Measurements from ENCODE around the gene PAK6.

The PAK6 gene

GRCh38 chr15:40276927-40277326, 38.1 kb downstream of the PAK6 start:
- no peak for DNase-seq (ENCODE audit: low read depth in 2 of 2)

DNA sequence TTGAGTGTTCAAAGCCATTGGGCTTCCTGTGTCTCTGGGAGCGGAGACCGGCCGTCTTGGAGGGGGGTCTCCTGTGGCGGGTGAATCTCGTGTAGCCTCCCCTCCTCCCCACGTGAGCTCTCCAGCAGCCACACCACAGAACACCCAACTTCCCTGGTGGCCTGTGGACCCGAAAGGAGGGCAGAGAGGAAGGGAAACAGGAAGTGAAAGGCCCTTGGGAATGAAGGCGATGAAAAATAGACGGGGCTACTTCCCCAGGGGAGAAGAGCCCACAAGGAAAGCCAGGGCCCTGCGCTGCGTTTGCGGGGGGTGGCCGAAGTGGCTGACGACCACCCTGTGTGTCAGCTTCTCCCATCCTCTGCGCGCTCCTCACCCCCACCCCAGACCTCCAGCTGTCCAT, 38.6 kb downstream of the PAK6 start:
- no peak for DNase-seq (ENCODE audit: low read depth in 2 of 2)

GRCh38 chr15:40278026-40278425, 39.2 kb downstream of the PAK6 start:
- no peak for DNase-seq (ENCODE audit: low read depth in 2 of 2)

DNA sequence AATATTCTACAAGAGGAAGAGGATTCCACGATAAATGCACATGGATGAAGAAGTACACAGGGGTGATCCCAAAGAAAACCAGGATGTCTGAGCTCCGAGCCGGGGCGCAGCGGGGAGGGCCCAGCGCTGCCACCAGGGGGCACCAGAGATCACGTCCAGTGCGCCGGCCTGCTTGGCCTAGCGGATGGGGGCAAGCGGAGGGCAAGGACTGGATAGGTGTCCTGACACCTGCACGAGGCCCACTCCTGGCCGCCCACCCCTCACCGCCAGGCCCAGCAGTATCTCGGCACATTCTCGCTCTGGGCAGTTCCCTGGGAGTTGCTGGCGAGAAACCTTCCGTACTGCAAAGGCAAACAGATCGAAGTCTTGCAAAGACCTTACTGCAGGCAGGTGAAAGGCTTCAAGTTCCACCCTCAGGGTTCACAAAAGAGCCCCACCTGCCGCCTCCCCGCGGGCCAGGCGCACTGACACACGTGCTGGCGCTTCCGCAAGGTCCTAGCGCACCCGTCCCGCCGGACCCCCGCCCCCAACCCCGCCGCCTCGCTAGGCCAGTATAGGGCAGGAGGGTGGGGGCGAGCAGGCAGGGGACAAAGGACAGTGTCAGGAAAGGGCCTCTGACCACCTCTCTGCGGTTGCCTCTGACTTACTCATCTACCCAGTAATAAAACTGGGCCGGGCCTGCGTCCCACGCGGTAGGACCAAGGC, 40.7 kb downstream of the PAK6 start:
- peak; percentile 22 to 65 for DNase-seq (ENCODE audit: low read depth in 2 of 2)

DNA sequence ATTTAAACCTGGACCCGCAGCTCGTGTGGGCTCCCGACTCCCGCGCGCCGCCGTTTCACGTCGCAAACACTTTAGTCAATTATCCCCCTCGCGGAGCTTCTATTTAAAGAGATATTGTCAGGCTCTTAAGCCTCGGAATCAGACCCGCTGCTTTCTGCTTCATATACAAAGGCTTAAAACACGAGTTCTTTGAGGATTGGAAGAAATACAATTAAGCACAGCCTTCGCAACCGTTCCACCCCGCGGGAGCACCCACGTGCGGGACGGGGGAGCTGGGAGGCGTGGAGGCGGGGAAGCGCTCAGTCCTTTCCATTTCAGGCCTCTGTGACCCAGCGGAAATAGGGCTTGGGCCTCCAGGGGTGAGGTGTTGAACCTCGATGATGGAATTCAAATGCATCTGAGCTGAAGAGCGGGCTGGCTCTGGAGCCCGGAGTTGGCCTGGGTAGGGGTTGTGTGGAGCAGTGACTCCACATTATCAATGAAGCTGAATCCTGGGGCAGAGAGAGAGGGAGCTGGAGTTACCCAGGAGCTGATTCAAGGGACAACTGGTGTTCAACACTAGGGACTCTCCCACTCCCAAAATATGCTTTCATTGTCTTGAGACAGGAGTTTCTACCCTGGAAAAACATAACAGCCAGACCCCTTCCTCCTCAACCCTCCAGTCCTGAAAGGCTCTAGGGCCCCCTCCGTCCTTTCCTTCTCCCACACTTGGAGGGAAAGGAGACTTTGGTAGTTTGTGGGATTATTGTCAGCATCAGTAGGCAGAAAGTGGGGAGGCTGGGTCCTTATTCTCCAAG, 41.6 kb downstream of the PAK6 start:
- no peak for DNase-seq (ENCODE audit: low read depth in 2 of 2)

GRCh38 chr15:40281057-40281800, 42.4 kb downstream of the PAK6 start:
- no peak for DNase-seq (ENCODE audit: low read depth in 2 of 2)

DNA sequence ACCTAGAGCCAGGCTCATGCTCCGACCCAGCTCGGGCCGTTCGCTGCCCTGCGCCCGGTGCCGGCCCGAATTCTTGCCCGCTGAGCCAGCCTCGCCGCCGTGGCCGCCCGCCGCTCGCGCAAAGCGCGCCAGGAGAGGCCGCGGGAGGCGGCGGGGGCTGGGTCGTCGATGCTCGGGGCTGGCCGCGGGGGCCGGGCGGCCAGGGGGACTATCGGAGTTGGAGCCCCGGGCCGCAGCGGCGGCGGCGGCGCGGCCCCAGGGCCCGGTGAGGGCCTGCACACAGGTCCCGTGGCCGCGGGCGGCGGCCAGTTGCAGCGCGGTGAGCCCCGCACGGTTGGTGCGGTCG, 42.9 kb downstream of the PAK6 start:
- no peak for DNase-seq (ENCODE audit: low read depth in 2 of 2)

GRCh38 chr15:40282147-40282868, 43.4 kb downstream of the PAK6 start:
- DNase-seq (ENCODE audit: low read depth in 2 of 2): no peak

GRCh38 chr15:40282869-40283614, 44.2 kb downstream of the PAK6 start, which contains the start of gene ANKRD63:
TSS of gene ANKRD63 (minus strand) at chr15:40283064. CDS start at chr15:40282586, 478 bp downstream.
- no peak for DNase-seq (ENCODE audit: low read depth in 2 of 2)

- DNase-seq (ENCODE audit: low read depth in 2 of 2): no peak
Observed at GRCh38 chr15:40283615-40284300, 44.9 kb downstream of the PAK6 start.

- no peak for DNase-seq (ENCODE audit: low read depth in 2 of 2)
Observed at GRCh38 chr15:40285151-40285550, 46.3 kb downstream of the PAK6 start.

DNA sequence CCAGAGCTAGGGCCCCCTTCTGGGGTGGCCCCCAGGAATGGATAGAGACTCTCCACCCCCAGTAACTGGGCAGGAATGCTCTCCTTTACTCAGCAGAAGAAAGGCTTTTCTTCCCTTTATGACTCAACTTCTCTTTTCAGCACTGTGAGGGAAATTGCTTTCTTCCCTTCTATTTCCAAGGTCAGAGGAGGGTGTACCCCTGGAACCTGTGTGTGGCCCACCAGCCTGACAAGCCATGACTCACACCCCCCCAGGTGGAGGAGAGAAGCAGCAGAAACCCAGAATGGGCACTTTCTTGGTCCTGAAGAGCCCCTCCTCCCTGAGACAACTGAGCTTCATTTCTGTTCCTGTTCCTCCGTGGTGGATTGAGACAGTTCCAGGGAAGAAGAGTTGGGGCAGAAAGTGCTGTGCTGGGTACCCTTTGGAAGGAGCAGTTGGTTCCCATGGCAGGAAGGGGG, 46.7 kb downstream of the PAK6 start:
- no peak for DNase-seq (ENCODE audit: low read depth in 2 of 2)

DNA sequence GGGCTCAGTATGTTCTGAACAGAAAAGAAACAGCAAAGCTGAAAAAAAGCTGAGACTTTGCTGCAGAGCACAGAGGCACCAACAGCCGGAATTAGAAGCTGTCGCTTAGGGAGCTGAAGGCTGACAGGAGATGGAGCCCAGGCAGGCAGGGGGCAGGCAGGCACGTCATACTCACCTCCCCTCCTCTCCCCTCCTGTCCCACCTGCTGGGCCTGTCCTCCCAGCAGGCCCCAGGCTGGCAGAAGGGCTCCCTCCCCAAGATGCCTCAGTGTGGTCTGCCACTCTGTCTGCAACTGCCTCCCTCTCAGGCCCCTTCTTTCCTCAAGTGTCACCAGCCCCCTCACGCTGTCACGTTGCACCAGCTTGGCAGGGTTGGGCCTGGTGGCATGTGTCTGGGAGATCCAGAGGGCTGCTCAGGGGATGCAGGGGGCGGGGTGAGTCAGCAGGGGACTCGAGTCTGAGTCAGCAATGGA, 47.2 kb downstream of the PAK6 start:
- DNase-seq (ENCODE audit: low read depth in 2 of 2): no peak

DNA sequence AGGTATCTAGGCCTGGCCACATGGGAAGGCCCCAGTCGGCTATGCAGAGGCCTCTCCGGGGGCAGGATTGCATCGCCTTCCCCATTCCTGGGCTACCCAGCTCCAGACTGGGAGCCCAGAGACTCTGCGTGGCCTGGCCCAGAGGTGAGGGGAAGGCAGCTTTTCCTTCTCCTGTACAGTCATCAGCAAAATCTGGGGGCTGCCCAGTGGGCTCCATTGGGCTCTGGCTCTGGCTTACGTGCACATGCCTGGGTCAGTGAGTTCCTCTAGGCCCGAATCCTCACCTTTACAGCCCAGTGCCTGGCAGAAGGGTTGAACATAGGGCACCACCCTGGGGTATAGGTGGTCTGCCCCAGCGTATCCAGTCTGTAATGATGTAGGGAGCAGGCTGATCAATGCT, 47.9 kb downstream of the PAK6 start:
- no peak for DNase-seq (ENCODE audit: low read depth in 2 of 2)

- no peak for DNase-seq (ENCODE audit: low read depth in 2 of 2)
Observed at GRCh38 chr15:40287505-40287904, 48.6 kb downstream of the PAK6 start.

DNA sequence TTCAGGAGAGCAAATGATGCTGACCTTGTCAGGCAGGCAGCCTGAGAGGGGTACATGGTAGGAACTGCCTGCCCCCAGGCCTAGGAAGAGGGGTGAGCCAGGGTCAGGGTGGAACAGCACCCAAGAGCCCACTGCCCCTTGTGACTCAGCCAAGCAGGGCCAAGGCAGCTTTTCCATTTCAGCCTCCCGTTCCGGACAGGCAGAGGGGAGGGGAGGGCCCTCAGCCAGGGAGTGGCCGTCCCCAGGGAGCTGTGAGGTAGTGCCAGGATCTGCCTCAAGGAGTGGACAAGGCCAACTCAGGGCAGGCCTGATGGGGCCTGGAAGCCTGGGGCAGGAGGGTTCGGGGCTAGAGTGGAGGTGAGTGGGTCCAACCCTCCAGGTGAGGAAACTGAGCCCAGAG, 49.1 kb downstream of the PAK6 start:
- no peak for DNase-seq (ENCODE audit: low read depth in 2 of 2)

GRCh38 chr15:40289140-40289775, 50.4 kb downstream of the PAK6 start:
- no peak for DNase-seq (ENCODE audit: low read depth in 2 of 2)

- no peak for DNase-seq (ENCODE audit: low read depth in 2 of 2)
Observed at GRCh38 chr15:40290545-40290917, 51.7 kb downstream of the PAK6 start.

GRCh38 chr15:40290918-40291574, 52.2 kb downstream of the PAK6 start:
- DNase-seq (ENCODE audit: low read depth in 2 of 2): no peak
